HG03025 (cell line): ENCODE results near the gene UNC5B.

Experiments used
- ATAC-seq: cut with Tn5 transposase; IDR thresholded peaks from one replicate; pipeline ENCODE4 v1.9.1; 2021; ENCODE audit warnings: mild to moderate bottlenecking, moderate library complexity; ENCODE audit not compliant: unreplicated experiment, low FRiP score

Gene UNC5B

DNA sequence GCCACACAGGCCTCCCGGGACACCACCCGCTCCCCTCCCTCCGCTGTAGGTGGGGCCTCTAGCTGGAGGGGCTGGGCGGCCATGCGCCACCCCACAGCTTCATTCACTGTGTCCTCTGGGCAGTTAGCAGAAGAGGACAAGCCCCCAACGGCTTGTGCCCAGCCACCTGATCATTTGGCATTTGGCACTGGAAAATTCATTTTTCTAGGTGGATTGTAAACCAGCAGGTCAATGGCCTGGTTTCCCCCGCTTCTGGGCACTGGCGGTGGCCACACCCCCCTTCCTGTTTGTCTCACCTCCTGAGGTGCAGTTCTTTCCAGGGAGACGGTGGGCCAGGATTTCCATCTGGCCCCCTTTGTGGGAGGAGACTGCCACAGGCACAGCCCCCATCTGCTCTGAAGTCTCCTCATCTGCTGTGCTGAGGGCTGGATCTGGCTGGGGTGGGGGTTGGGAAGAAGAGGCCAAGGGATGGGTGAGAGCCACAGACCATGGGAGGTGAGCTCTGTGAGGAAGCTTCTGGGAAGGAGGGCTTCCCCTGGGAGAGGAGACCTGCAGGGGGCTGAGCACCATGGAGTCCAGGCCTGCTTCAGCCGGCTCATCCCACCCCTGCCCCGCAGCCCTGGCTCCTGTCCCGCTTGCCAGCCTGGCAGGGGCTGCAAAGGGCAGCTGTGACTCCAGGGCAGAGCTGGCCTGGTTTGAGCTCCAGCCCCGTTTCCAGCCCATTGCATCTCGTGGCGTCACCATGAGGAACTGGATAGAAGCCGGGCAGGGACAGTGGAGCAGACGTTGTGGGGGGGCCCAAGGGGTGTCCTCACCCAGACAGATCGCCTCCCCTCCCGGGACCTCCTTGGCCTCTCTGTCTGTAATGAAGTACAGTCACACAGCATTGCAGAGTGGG lies 66.6 kb downstream of the UNC5B start:
- no peak for ATAC-seq

DNA sequence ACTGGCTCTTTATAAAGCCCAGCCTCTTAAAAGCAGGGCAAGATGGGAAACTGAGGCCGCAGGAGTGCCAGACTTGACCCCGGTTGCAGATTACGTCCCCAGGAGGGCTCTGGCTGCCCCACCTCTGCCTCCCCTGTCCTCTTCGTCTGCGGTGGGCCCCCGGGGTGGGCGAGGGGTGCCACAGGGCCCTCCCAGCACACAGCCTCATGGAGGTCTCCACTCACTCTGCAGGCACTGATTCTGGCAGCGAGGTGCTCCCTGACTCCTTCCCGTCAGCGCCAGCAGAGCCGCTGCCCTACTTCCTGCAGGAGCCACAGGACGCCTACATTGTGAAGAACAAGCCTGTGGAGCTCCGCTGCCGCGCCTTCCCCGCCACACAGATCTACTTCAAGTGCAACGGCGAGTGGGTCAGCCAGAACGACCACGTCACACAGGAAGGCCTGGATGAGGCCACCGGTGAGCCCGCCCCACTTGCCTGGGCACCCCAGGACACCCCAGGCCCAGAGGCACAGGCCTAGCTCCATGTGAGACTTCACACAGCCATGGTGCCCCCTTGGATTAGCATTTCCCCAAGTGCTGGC lies 67.3 kb downstream of the UNC5B start:
- ATAC-seq, result no peak

DNA sequence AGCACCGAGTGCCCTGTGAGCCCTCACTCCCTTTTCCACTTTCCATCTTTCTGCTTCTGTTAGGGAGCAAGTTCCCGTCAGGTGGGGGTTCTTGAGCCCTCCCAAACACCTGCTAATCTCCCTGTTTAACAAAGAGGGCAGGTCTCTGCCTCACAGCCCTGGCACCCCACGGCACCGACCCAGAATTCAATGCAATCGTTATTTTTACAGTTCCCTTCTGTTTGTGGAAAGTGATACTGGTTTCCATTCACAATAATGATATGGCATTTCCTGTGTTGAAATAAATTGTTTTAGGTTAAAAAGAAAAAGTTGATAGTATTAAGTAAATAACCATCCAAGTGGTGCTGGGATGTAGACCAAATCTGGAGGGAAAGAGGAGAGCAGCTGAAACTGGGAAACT lies 67.8 kb downstream of the UNC5B start:
- ATAC-seq, result no peak

DNA sequence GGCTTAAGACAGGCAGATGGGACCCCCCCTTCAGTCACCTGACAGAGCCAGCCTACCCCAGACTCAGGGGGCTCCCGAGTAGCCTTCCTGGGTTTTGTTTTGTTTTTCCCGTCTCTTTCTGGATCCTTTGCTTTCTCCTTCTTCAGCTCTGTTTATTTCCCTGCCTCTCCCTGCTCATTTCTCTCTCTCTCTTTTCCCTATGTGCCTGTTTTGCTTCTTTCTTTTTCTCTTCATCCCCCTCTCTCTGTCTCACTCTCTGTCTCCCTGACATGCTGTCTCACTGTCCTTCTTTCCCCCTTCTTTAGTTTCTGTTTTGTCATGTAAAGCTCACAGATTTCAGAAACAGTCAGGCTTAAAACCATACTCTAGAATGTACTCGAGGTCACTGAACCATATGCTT lies 68.5 kb downstream of the UNC5B start:
- no peak for ATAC-seq

DNA sequence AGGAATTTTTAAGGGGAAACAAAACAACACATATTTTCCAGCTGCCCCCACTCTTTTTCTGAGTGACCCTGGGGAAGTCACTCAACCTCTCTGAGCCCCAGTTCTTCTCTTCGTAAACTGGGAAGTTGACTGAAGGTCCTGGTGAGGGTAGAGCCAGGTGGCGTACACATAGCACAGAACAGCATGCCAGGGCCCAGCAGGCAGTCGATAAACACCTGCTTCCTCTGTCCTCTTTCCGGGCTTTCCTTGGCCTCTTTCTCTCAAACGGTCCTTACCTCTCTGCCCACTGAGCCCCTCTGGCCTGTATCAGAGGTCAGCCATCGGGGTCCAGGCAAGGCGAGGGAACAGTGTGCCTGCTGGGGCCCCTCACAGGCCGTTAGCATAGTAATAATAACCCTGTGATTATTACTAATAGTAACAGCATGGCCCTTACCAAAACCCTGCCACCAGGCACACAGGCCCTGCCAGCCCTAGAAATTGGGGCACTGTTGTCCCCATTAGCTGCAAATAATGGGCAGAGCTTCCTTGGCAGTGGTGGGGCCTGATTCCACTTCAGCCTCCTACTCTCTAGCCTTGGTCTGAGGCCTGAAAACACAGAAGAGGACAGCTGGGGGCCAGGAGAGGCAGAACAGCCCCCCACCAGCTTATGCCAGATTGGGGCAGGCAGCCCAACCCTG lies 69.4 kb downstream of the UNC5B start:
- no peak for ATAC-seq

DNA sequence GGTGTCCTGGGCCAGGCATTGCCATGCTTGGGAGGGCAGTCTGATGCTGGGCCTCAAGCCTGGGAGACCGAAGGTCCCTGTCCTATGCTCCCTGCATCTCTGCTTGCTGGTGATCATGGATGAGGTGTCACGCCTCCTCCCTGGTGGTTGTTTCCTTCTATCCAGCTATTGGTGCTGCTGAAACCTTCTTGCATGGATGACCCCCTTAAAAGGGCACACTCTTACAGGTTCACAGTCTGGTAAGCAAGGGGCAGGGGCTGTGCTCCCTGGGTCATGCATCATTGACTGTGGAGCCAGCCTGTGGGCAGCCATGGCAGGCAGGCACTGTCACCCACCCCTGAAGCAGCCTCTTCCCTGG lies 69.9 kb downstream of the UNC5B start:
- ATAC-seq, result no peak

DNA sequence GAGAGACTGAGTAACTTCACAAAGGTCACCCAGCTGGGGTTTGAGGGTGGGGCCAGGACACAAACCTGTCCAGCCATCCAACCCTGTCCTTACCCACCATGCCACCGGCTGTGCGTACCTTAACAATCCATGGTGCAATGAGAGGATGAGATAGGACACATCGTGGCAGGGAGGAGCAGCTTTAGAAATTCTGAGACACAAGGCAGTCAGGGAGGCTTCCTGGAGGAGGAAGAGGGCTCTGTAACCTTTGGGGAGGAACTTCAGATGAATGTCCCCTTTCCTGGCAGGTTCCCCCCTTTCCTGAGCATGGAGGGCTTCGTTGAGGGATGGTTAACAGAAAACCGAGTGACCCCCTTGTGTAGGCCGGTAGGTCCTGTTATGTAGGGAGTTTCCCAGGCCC lies 71.0 kb downstream of the UNC5B start:
- no peak for ATAC-seq

DNA sequence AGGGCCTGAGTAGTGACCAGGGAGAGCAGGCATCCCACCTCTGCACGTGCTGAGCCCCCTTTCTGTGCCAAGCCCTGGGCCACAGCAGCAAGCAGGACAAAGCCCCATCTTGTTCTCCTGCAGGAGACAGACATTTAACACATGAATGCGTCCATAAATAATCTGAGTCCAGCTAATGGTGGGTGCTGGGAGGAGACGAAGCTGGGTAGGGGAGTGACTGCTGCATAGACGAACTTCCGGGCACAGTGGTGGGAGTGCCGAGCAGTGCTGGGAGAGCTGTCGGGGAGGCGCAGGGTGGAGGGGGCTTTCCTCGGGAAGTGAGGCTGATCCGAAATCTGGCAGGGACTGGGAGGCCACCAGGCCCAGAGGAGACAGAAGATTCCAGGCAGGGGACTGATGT lies 71.5 kb downstream of the UNC5B start:
- no peak for ATAC-seq

DNA sequence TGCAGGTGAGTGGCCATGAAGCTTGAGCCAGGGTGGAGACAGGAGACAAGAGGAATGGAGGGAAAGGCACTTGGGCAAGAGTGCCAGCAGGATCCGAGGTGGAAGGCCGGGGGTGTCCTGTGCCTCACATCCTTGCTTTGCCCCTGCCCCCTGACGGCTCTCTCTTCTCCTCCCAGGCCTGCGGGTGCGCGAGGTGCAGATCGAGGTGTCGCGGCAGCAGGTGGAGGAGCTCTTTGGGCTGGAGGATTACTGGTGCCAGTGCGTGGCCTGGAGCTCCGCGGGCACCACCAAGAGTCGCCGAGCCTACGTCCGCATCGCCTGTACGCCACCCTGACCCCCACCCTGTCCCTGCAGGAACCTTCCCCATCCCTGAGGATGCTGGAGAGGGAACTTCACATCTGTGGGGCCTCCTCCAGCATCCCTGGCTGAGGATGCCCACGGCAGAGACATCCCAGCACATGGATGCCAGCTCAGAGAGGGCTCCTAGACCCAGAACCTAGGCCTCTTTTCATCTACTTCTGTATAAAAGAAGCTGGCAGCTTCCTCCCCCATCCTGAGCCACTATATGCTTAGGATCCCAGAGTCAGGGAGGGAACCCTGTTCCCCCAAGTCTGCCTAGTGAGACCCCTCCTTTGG lies 72.3 kb downstream of the UNC5B start:
- no peak for ATAC-seq

DNA sequence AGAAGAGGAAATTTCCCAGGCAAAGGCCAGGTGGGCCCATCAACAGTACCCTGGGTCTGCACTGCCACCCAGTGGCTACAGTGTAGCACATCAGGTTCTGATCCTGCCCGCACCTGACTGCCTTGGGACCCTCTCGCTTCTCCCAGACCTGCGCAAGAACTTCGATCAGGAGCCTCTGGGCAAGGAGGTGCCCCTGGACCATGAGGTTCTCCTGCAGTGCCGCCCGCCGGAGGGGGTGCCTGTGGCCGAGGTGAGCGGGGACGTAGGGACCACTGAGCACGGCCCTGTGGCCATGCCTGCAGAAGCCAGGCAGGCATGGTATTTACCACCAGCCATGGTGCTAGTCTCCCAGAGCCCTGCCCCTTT lies 72.8 kb downstream of the UNC5B start:
- ATAC-seq, result no peak

DNA sequence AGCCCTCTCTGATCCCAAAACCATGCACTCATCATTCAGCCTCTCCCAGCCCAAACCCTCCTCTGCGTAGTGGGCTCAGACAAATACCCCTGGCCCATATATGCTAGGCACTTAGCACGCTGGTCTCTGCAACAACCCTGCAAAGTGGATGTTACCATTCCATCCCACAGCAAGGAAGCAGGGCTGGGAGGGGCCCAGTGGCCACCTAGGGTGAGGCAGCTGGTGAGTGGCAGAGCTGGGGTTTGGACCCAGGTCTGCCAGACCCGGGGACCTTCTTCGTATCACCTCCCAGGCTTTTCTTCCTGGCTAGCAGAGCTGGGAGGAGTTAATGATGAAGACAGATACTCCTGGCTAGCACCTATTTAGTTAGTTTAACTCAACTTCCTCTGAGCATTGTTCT lies 73.6 kb downstream of the UNC5B start:
- no peak for ATAC-seq

DNA sequence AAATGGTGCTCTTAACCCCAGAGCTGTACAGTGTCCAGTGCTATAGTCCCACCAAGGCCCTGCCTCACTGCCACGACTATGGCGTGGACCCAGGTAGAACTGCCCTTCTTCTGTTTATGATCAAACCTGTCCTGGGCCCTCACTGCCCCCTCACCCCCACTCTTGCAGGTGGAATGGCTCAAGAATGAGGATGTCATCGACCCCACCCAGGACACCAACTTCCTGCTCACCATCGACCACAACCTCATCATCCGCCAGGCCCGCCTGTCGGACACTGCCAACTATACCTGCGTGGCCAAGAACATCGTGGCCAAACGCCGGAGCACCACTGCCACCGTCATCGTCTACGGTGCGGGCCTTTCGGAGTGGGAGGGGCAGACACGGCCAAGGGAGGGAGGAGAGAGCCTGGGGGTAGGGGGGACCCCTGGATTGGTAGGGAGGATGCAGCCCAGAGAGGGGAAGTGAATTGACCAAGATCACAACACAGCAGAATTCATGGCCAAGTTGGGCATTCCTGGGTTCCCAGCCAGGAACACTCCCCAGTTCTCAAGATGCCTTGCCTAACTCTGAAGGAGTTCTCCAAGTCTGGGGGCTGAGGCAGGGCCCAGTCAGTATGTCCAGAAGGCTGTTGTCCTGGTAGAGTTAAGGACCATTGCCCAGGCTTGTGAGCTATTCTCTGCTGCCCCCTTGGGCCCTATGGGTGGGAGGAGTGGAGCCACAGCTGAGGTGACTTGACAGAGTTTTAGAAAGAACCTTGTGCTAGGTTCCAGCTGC lies 74.3 kb downstream of the UNC5B start:
- ATAC-seq, result no peak

DNA sequence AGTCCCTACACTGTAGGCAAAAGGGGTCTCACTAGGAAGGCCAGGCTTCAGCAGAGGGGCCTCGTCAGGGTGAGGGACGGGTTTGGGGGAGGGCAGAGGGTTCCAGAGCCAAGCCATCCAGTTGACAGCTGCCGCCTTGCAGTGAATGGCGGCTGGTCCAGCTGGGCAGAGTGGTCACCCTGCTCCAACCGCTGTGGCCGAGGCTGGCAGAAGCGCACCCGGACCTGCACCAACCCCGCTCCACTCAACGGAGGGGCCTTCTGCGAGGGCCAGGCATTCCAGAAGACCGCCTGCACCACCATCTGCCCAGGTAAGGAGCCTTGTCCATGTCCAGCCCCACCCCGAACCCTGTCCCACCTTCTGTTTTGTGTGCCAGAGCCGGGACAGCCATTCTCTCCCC lies 75.1 kb downstream of the UNC5B start:
- no peak for ATAC-seq

DNA sequence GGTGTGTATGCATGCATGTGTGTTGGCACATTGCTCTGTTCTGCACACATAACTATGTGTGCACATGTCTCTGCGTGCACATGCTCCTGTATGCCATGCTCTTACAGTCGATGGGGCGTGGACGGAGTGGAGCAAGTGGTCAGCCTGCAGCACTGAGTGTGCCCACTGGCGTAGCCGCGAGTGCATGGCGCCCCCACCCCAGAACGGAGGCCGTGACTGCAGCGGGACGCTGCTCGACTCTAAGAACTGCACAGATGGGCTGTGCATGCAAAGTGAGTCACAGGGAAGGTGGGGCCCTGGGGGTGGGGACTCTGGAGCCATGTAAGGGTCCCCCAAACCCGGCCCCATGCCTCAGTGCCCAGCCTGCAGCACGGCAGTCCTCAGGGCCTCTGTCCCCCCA lies 76.1 kb downstream of the UNC5B start:
- ATAC-seq, result no peak

DNA sequence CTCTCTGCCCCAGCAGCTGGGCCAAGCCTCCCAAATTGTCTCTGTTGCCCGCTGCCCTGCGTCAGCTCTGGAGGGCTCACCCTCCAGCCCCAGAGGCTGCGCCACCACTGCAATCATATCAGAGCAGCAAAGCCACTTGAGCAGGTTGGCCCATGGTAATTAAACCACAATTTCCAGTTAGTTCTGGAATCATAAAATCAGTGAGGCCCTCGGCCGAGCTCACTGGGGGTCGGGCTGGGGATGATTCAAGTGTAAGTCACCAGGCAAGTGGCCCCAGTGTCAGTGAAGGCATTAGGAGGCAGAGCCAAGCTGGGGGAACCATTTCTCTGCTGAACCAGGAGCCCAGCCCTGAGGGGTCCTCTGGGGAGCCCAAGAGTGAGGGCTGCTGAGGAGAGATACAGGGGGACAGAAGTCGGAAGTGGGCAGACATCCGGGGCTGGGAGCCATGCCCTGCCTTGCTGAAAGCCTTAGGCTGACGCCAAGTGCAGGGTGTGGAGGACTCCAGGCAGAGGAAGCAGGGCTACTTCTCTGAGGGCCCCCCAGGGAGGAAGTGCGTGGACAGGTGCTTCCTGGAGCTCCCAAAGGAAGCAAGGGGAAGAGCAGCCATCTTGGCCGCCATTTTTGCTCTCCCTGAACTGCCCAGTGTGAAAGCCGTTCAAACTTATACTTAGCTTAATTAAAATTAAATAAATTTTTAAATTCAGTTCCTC lies 77.2 kb downstream of the UNC5B start:
- no peak for ATAC-seq

DNA sequence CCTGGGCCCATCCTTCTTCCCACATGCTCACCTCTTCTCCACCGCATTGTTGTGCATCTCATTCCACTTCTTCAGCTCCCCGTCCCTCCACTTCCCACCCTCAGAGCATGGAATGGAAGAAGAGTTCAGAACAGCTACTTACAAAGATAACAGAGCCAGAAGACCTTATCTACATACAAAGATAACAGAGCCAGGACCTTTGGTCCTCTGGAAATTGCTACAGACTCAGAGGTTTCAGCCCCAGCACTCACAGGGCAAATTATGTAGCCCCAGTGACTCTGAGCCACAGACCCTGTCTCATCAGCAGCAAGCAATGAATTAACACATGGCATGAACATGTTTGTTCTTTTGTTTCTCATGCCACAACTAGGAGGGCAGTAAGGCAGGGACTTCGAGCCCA lies 78.0 kb downstream of the UNC5B start:
- ATAC-seq, result no peak

DNA sequence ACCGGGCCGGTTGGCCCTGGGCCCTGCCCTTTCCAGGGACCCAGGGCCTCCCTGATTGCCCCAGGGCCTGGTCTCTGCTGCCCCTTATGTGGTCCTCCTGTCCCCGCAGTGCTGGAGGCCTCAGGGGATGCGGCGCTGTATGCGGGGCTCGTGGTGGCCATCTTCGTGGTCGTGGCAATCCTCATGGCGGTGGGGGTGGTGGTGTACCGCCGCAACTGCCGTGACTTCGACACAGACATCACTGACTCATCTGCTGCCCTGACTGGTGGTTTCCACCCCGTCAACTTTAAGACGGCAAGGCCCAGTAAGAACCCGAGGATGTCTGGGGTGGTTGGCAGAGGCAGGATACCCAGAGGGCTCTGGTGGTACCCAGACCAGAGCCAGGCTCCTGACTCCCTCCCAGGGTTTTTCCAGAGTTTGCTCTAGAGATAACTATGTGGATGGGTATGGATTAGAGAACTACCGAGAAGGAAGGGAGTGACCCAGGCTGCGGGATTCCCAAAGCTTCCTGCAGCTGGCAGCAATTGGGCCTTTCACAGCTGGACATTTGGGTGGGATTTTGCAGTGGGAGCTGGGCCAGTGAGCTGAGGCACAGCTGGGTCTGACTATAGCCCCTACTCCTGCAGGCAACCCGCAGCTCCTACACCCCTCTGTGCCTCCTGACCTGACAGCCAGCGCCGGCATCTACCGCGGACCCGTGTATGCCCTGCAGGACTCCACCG lies 78.6 kb downstream of the UNC5B start:
- ATAC-seq, result no peak

DNA sequence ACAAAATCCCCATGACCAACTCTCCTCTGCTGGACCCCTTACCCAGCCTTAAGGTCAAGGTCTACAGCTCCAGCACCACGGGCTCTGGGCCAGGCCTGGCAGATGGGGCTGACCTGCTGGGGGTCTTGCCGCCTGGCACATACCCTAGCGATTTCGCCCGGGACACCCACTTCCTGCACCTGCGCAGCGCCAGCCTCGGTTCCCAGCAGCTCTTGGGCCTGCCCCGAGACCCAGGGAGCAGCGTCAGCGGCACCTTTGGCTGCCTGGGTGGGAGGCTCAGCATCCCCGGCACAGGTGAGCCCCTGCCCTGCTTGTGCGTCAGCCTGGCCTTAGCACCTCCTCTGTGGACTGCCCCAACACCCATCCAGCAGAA lies 79.1 kb downstream of the UNC5B start:
- no peak for ATAC-seq

DNA sequence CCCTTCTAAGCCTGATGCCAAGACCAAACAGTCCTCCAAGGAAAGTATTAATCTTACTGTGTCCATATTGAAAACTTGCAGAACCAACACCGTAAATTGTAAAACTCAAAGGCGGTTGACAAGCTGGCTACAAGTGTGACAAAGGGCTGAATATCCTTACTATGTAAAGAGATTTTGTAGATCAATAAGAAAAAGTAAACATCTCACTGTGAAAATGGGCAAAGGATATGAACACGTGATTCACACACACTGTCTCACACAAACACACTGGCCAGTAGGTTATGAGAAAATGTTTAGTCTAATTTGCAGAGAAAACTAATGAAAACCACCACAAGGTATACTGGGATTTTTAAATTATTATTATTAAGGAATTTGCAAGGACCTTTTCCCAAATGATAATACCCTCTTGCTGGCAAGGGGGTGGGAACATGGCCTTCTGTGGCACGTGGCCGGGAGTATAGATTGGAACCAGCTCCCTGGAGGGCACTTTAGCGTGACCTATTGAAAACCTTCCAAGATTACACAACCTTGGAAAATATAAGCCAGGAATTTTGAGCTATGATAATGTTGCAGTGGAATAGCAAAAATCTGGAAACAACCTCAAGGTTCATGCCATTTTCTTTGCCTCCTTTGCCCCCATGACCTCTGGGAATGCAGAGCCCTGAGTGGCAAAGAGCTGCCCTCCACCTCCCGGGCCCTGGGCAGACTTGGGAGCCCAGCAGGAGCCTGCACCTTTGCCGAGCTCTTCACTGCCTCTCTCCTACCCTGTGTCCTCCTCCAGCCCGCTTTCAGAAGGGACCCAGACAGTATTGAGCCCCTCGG lies 80.5 kb downstream of the UNC5B start:
- ATAC-seq, result no peak
